ENCODE results near the gene PAX4. TPM values are rescaled to one million over a fixed set of nuclear protein-coding genes. Genes with fewer than 3 reads are reported as not detected.

PAX4 gene
- polyA plus RNA-seq, 3 donors = not detected

GRCh38 chr7:127632276-127632910 is 14.5 kb upstream of the PAX4 start:
- no peak for TF ChIP-seq CTCF (IDR thresholded peaks at IDR 0.05)
- Mint-ChIP-seq H3K36me3 (no peaks in the 10 kb centered on the region), H3K4me1 (peaks cover 14% of the 10 kb centered on the region), H3K27me3 (ENCODE audit: low read depth in 3 of 3) (peaks cover 0 to 2% (median 0%) of the 10 kb centered on the region in 3 donors), H3K4me3 (no peak overlapping the region), H3K27ac (no peak overlapping the region), H3K9me3 (peaks cover 0 to 2% (median 0%) of the 10 kb centered on the region in 7 donors)
- Histone ChIP-seq H2AFZ (ENCODE audit: insufficient read depth, low read depth, low read length, poor library complexity, severe bottlenecking) (no peak overlapping the region), H3K9me3 (replicated peaks in 1 of 2; ENCODE audit: control insufficient read depth in 1 of 2, insufficient read depth in 1 of 2, low read length in 2 of 2) (no peaks in the 10 kb centered on the region), H3K4me3 (replicated peaks in 1 of 3; ENCODE audit: low read depth in 2 of 3, low read length in 3 of 3) (no peak overlapping the region), H3K79me2 (ENCODE audit: insufficient read depth, low read length) (no peaks in the 10 kb centered on the region), H3K27me3 (ENCODE audit: control insufficient read depth in 2 of 2, insufficient read depth in 2 of 2, low read length in 2 of 2) (no peaks in the 10 kb centered on the region), H4K20me1 (ENCODE audit: insufficient read depth, low read length) (no peaks in the 10 kb centered on the region), H3K36me3 (replicated peaks in 1 of 2; ENCODE audit: control insufficient read depth in 1 of 2, insufficient read depth in 2 of 2, low read length in 2 of 2) (no peaks in the 10 kb centered on the region), H3K4me1 (ENCODE audit: control insufficient read depth in 1 of 2, insufficient read depth in 2 of 2, low read length in 2 of 2) (peaks cover 7 to 8% of the 10 kb centered on the region in 2 donors), H3K27ac (ENCODE audit: low read depth in 1 of 2, low read length in 2 of 2) (no peak overlapping the region), H3K4me2 (replicated peaks; ENCODE audit: extremely low read depth, low read length, poor library complexity, severe bottlenecking) (no peak overlapping the region), H3K9ac (ENCODE audit: insufficient read depth, low read length, poor library complexity, severe bottlenecking) (no peak overlapping the region)
- WGBS (ENCODE audit: insufficient coverage) = 93% methylated on average over 3 of the region's 7 CpGs
- intact Hi-C loops (cut with micrococcal nuclease) = no loop called here
- DNase-seq = no peak

GRCh38 chr7:127629268-127629854 is 11.4 kb upstream of the PAX4 start:
- H3K4me1 ChIP-seq (ENCODE audit: control insufficient read depth in 1 of 2, insufficient read depth in 2 of 2, low read length in 2 of 2) = peaks cover 0 to under 1% of the 10 kb centered on the region in 2 donors
- H3K4me3 ChIP-seq (replicated peaks in 1 of 3; ENCODE audit: low read depth in 2 of 3, low read length in 3 of 3) = no peak overlapping the region
- Mint-ChIP-seq H3K36me3 (no peaks in the 10 kb centered on the region), H3K4me1 (peaks cover 6% of the 10 kb centered on the region), H3K4me3 (no peak overlapping the region), H3K27me3 (ENCODE audit: low read depth in 3 of 3) (peaks cover 0 to 2% (median 2%) of the 10 kb centered on the region in 3 donors), H3K9me3 (peaks cover 0 to 9% (median 5%) of the 10 kb centered on the region in 7 donors), H3K27ac (peak overlapping the region in 1 of 7 donors; percentile 8)
- no peaks in the 10 kb centered on the region for H3K36me3 ChIP-seq (replicated peaks in 1 of 2; ENCODE audit: control insufficient read depth in 1 of 2, insufficient read depth in 2 of 2, low read length in 2 of 2)
- H3K79me2 ChIP-seq (ENCODE audit: insufficient read depth, low read length) = no peaks in the 10 kb centered on the region
- no peaks in the 10 kb centered on the region for H3K9me3 ChIP-seq (replicated peaks in 1 of 2; ENCODE audit: control insufficient read depth in 1 of 2, insufficient read depth in 1 of 2, low read length in 2 of 2)
- TF ChIP-seq CTCF (IDR thresholded peaks at IDR 0.05) = peak; percentile 34
- no peaks in the 10 kb centered on the region for H4K20me1 ChIP-seq (ENCODE audit: insufficient read depth, low read length)
- H2AFZ ChIP-seq (ENCODE audit: insufficient read depth, low read depth, low read length, poor library complexity, severe bottlenecking) = peak overlapping the region; percentile 41
- no peak overlapping the region for H3K4me2 ChIP-seq (replicated peaks; ENCODE audit: extremely low read depth, low read length, poor library complexity, severe bottlenecking)
- 0% methylated on average over 1 of the region's 5 CpGs for WGBS (ENCODE audit: insufficient coverage)
- no peak overlapping the region for H3K9ac ChIP-seq (ENCODE audit: insufficient read depth, low read length, poor library complexity, severe bottlenecking)
- no peak overlapping the region for H3K27ac ChIP-seq (ENCODE audit: low read depth in 1 of 2, low read length in 2 of 2)
- intact Hi-C loops (cut with micrococcal nuclease) = no loop called here
- H3K27me3 ChIP-seq (ENCODE audit: control insufficient read depth in 2 of 2, insufficient read depth in 2 of 2, low read length in 2 of 2) = no peaks in the 10 kb centered on the region
- DNase-seq = peak in 2 of 3 donors; percentile 9
